Small intestine (tissue), 7 donors: Measurements from ENCODE around the gene PRDM2. TPM values are rescaled to one million over a fixed set of nuclear protein-coding genes. Genes with fewer than 3 reads are reported as not detected.

ENCODE experiments used
- DNase-seq, 2 donors: peaks; one replicate each; pipeline versions ENCODE4 v3.0.0 to v3.0.0-alpha.2; 2013
- FAIRE-seq: peaks from 2 replicates; lab custom pipeline; 2012; peaks lifted over from hg19 to GRCh38; lab: Jason Lieb, UNC
- H3K27ac ChIP-seq, 3 donors: one replicate each; pipeline ENCODE4 v1.5.1; 2013; ENCODE audit warnings: low read length in 2 of 3, mild to moderate bottlenecking in 2 of 3, control low read depth in 1 of 3, inconsistent platforms in 1 of 3, low read depth in 1 of 3, moderate library complexity in 1 of 3
- H3K27me3 ChIP-seq, 3 donors: one replicate each; pipeline ENCODE4 v1.6.1; 2013; ENCODE audit warnings: low read length in 3 of 3, inconsistent platforms in 1 of 3; ENCODE audit not compliant: control insufficient read depth in 3 of 3, insufficient read depth in 3 of 3
- H3K36me3 ChIP-seq, 3 donors: one replicate each; pipeline ENCODE4 v1.6.1; 2013; ENCODE audit warnings: low read length in 3 of 3, inconsistent platforms in 1 of 3, low read depth in 1 of 3, mild to moderate bottlenecking in 1 of 3, moderate library complexity in 1 of 3; ENCODE audit not compliant: control insufficient read depth in 3 of 3, insufficient read depth in 2 of 3
- H3K4me1 ChIP-seq, 3 donors: one replicate each; pipeline ENCODE4 v1.6.1; 2013; ENCODE audit warnings: low read length in 2 of 3, inconsistent platforms in 1 of 3, low read depth in 1 of 3, mild to moderate bottlenecking in 1 of 3, moderate library complexity in 1 of 3; ENCODE audit not compliant: control insufficient read depth in 3 of 3, insufficient read depth in 2 of 3
- H3K4me3 ChIP-seq, 3 donors: one replicate each; pipeline ENCODE4 v1.5.1; 2013; ENCODE audit warnings: low read length in 3 of 3, control low read depth in 1 of 3, inconsistent platforms in 1 of 3, low read depth in 1 of 3, mild to moderate bottlenecking in 1 of 3, moderate library complexity in 1 of 3
- H3K9me3 ChIP-seq, 2 donors: one replicate each; pipeline ENCODE4 v1.6.1; 2013; ENCODE audit warnings: low read depth in 1 of 2, low read length in 1 of 2; ENCODE audit not compliant: control insufficient read depth in 2 of 2, insufficient read depth in 1 of 2
- WGBS, 3 donors: extraction: QIAGEN DNeasy Blood & Tissue Kit; methylation state at CpG; one replicate each; pipeline ENCODE4 v1.1.7; 2013; 5-methylcytosine and 5-hydroxymethylcytosine counted together
- polyA plus RNA-seq, 4 donors: library from polyadenylated mRNA; stranded (reverse) in 3 of 4; unstranded in 1 of 4; fragments of 200-250 nt in 3 of 4; fragments of 120-200 nt in 1 of 4; gene quantifications; one replicate each; pipeline versions ENCODE4 v1.2.1 to v1.2.3, GENCODE V29; 2013
- donor health status: healthy with polysubstance abuse.
- donor health status: control.
- donor health status: control.
- donor health status: Bipolar disorder and iron deficiency.
- donor health status: healthy.

PRDM2 gene
- polyA plus RNA-seq, 4 donors, result 9.5 to 22.7 (median 11.7) TPM

DNA sequence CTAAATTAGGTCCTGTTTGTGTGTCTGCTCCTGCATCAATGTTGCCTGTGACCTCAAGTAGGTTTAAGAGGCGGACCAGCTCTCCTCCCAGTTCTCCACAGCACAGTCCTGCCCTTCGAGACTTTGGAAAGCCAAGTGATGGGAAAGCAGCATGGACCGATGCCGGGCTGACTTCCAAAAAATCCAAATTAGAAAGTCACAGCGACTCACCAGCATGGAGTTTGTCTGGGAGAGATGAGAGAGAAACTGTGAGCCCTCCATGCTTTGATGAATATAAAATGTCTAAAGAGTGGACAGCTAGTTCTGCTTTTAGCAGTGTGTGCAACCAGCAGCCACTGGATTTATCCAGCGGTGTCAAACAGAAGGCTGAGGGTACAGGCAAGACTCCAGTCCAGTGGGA lies 79.9 kb downstream of the PRDM2 start:
- FAIRE-seq, result no peak

DNA sequence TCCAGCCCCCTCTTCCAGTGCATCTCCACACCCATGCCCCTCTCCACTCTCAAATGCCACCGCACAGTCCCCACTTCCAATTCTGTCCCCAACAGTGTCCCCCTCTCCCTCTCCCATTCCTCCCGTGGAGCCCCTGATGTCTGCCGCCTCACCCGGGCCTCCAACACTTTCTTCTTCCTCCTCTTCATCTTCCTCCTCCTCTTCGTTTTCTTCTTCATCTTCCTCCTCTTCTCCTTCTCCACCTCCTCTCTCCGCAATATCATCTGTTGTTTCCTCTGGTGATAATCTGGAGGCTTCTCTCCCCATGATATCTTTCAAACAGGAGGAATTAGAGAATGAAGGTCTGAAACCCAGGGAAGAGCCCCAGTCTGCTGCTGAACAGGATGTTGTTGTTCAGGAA lies 80.8 kb downstream of the PRDM2 start:
- no peak overlapping the region for H3K27ac ChIP-seq
- H3K36me3 ChIP-seq, result peaks cover 36 to 50% (median 45%) of the 10 kb centered on the region in 3 donors
- no peak for FAIRE-seq
- 94 to 96% (median 95%) methylated on average over 6 of the region's 6 CpGs for WGBS, 3 donors
- DNase-seq, result no peak
- H3K4me1 ChIP-seq, result no peaks in the 10 kb centered on the region
- no peaks in the 10 kb centered on the region for H3K27me3 ChIP-seq
- no peaks in the 10 kb centered on the region for H3K9me3 ChIP-seq
- no peak overlapping the region for H3K4me3 ChIP-seq

More for the DNA sequence above, 79.9 kb downstream of the PRDM2 start:
- Histone ChIP-seq H3K4me1 (no peaks in the 10 kb centered on the region), H3K9me3 (no peaks in the 10 kb centered on the region), H3K27ac (no peak overlapping the region), H3K27me3 (no peaks in the 10 kb centered on the region), H3K36me3 (peaks cover 36 to 55% (median 48%) of the 10 kb centered on the region in 3 donors), H3K4me3 (no peak overlapping the region)
- no peak for DNase-seq
- WGBS, 3 donors, result 95 to 98% (median 95%) methylated on average over 6 of the region's 6 CpGs

DNA sequence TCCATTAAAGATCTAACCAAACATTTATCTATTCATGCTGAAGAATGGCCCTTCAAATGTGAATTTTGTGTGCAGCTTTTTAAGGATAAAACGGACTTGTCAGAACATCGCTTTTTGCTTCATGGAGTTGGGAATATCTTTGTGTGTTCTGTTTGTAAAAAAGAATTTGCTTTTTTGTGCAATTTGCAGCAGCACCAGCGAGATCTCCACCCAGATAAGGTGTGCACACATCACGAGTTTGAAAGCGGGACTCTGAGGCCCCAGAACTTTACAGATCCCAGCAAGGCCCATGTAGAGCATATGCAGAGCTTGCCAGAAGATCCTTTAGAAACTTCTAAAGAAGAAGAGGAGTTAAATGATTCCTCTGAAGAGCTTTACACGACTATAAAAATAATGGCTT lies 81.2 kb downstream of the PRDM2 start:
- DNase-seq, result no peak
- Histone ChIP-seq H3K27me3 (no peaks in the 10 kb centered on the region), H3K4me3 (no peak overlapping the region), H3K27ac (no peak overlapping the region), H3K9me3 (no peaks in the 10 kb centered on the region), H3K36me3 (peaks cover 33 to 50% (median 40%) of the 10 kb centered on the region in 3 donors), H3K4me1 (no peaks in the 10 kb centered on the region)
- FAIRE-seq, result no peak
- 90 to 94% (median 90%) methylated on average over 6 of the region's 6 CpGs for WGBS, 3 donors

DNA sequence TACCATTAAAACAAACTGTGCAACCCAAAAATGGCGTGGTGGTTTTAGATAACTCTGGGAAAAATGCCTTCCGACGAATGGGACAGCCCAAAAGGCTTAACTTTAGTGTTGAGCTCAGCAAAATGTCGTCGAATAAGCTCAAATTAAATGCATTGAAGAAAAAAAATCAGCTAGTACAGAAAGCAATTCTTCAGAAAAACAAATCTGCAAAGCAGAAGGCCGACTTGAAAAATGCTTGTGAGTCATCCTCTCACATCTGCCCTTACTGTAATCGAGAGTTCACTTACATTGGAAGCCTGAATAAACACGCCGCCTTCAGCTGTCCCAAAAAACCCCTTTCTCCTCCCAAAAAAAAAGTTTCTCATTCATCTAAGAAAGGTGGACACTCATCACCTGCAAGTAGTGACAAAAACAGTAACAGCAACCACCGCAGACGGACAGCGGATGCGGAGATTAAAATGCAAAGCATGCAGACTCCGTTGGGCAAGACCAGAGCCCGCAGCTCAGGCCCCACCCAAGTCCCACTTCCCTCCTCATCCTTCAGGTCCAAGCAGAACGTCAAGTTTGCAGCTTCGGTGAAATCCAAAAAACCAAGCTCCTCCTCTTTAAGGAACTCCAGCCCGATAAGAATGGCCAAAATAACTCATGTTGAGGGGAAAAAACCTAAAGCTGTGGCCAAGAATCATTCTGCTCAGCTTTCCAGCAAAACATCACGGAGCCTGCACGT lies 82.1 kb downstream of the PRDM2 start:
- H3K36me3 ChIP-seq, result peaks cover 28 to 48% (median 35%) of the 10 kb centered on the region in 3 donors
- no peak for FAIRE-seq
- no peak for DNase-seq
- H3K9me3 ChIP-seq, result no peaks in the 10 kb centered on the region
- H3K4me1 ChIP-seq, result no peaks in the 10 kb centered on the region
- H3K27ac ChIP-seq, result no peak overlapping the region
- H3K27me3 ChIP-seq, result no peaks in the 10 kb centered on the region
- H3K4me3 ChIP-seq, result no peak overlapping the region
- WGBS, 3 donors, result 63 to 89% (median 88%) methylated on average over 20 of the region's 20 CpGs

DNA sequence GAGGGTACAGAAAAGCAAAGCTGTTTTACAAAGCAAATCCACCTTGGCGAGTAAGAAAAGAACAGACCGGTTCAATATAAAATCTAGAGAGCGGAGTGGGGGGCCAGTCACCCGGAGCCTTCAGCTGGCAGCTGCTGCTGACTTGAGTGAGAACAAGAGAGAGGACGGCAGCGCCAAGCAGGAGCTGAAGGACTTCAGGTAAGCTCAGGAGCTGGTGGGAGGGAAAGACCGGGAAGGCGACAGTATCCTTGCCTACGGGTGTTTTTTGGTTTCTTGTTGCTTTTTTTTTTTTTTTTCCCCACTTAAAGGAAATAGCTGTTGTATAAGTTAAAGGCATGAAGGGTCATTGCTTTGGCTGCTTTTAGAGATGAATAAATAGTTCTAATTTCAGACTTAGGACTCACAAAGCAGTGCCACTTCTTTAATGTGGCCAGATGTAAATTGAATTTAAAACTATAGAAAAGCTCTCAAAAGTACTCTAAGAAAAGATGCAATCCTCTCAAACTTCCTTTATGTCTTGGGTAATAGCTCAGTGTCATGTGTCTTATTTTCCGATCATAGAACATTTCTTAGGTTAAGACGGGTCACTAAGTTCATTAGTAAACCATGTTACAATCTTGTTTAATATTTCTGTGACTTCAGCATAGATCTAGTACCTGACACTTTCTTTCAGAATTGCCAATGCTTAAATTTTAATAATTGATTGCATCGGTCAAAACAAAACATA lies 82.8 kb downstream of the PRDM2 start:
- H3K27ac ChIP-seq, result no peak overlapping the region
- FAIRE-seq (no peak), DNase-seq (no peak)
- no peaks in the 10 kb centered on the region for H3K4me1 ChIP-seq
- H3K9me3 ChIP-seq, result no peaks in the 10 kb centered on the region
- H3K36me3 ChIP-seq, result peaks cover 27 to 44% (median 33%) of the 10 kb centered on the region in 3 donors
- H3K4me3 ChIP-seq, result no peak overlapping the region
- no peaks in the 10 kb centered on the region for H3K27me3 ChIP-seq
- WGBS, 3 donors, result 86 to 92% (median 92%) methylated on average over 12 of the region's 12 CpGs

DNA sequence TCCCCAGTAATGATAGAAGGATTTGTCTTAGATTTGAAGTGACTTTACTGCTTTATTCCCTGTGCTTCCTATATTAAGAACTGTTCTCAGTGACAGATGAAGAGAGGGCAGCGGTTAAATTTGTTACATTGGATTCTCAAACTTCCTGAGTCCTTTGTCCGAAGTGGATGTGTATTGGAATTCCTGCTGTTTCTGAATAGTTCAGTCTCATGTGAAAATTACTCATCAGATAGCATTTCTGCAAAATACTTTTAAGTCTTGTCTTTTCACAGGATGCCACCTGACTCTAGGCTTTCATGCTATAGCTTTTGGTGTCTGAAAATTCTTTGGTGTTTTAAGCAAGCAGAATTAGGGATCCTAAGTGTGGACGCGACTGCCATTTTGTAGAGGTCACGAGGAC lies 83.6 kb downstream of the PRDM2 start:
- FAIRE-seq (no peak), DNase-seq (no peak)
- Histone ChIP-seq H3K4me3 (no peak overlapping the region), H3K27me3 (no peaks in the 10 kb centered on the region), H3K36me3 (peaks cover 24 to 41% (median 33%) of the 10 kb centered on the region in 3 donors), H3K27ac (no peak overlapping the region), H3K9me3 (no peaks in the 10 kb centered on the region), H3K4me1 (no peaks in the 10 kb centered on the region)
- 80 to 92% (median 86%) methylated on average over 5 of the region's 5 CpGs for WGBS, 3 donors

DNA sequence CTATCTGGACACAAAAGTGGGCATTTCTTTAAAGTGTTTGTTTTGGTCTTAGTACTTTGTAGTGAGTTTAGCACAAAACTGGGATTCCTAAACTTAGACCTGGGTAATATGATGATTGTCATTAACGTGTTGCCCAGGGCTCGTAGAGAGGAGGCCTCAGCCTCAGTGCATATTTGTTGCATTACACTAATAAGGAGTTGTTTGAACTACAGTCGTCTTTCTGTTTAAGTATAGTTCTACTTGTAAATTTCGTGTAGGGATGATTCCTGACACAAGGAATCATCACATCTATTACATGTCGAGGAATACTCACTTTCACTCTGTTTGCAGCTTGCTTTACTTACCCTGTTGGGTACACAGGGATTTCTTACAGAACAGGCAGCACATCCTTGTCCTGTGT lies 85.0 kb downstream of the PRDM2 start:
- 79 to 87% (median 84%) methylated on average over 5 of the region's 5 CpGs for WGBS, 3 donors
- H3K27ac ChIP-seq, result no peak overlapping the region
- FAIRE-seq, result no peak

DNA sequence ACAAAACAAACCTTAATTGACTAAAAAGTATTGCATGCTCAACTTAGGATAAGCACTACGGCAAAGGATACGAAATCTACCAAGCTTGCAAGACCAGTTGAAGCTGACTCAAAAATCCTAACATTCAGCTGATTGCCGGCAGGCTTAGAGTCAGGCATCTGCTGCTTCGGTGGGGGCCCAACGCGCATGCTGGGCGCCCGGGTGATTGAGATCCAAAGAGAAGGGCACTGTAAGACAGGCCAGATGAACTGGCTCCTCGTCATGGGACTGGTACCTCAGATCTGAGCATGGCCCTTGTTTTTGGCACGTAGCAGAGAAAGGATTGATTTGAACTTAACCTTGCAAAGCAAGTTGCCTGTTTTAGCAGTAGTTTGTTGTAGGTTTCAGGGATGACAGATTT lies 86.6 kb downstream of the PRDM2 start:
- Histone ChIP-seq H3K9me3 (no peaks in the 10 kb centered on the region), H3K27me3 (no peaks in the 10 kb centered on the region), H3K27ac (no peak overlapping the region), H3K36me3 (peaks cover 11 to 30% (median 17%) of the 10 kb centered on the region in 3 donors), H3K4me3 (no peak overlapping the region), H3K4me1 (no peaks in the 10 kb centered on the region)
- no peak for FAIRE-seq
- 96 to 97% (median 96%) methylated on average over 10 of the region's 10 CpGs for WGBS, 3 donors
- DNase-seq, result no peak

More for the DNA sequence above, 85.0 kb downstream of the PRDM2 start:
- Histone ChIP-seq H3K4me1 (no peaks in the 10 kb centered on the region), H3K4me3 (no peak overlapping the region), H3K9me3 (no peaks in the 10 kb centered on the region), H3K27me3 (no peaks in the 10 kb centered on the region), H3K36me3 (peaks cover 14 to 36% (median 24%) of the 10 kb centered on the region in 3 donors)
- no peak for DNase-seq
